ENCODE measurements around the gene RPL5. TPM values are rescaled to one million over a fixed set of nuclear protein-coding genes. Genes with fewer than 3 reads are reported as not detected.

Gene RPL5
- total RNA-seq, 1 donor from 2014 or later = 711 TPM

- Histone ChIP-seq H3K27me3 (no peaks in the 10 kb centered on the region), H3K27ac (no peak overlapping the region), H3K4me3 (no peak overlapping the region), H3K36me3 (no peaks in the 10 kb centered on the region), H3K9me3 (no peaks in the 10 kb centered on the region), H3K4me1 (no peaks in the 10 kb centered on the region)
- DNase-seq (no peak), ATAC-seq (no peak)
- no peak for TF ChIP-seq CTCF (IDR thresholded peaks at IDR 0.05)
- intact Hi-C loops (cut with DNase I) = no loop called here
Observed at GRCh38 chr1:92795166-92795565, 36.7 kb upstream of the RPL5 start.

GRCh38 chr1:92797297-92797696 lies 34.5 kb upstream of the RPL5 start:
- no peaks in the 10 kb centered on the region for H3K36me3 ChIP-seq
- intact Hi-C loops (cut with DNase I) = no loop called here
- no peak overlapping the region for H3K27ac ChIP-seq
- no peak overlapping the region for H3K4me3 ChIP-seq
- H3K27me3 ChIP-seq = no peaks in the 10 kb centered on the region
- no peak for ATAC-seq
- H3K9me3 ChIP-seq = no peaks in the 10 kb centered on the region
- no peak for TF ChIP-seq CTCF (IDR thresholded peaks at IDR 0.05)
- no peaks in the 10 kb centered on the region for H3K4me1 ChIP-seq
- DNase-seq = no peak

DNA sequence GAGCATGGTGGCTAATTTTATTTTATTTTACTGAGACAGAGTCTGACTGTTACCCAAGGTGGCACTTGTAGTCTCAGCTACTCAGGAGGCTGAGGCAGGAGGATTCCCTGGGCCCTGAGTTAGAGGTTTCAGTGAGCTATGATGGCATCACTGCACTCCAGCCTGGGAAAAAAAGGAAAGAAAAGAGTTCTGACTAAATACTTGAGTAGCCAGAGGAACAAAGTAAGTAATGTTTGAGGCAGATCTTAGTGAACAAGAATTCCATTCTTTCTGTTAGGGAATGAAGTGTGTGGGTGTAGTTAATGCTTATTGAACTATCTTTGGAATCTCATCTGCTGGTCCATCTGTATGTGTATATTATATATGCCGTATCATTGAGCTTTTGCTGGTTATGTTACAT lies 33.9 kb upstream of the RPL5 start:
- Histone ChIP-seq H3K27me3 (no peaks in the 10 kb centered on the region), H3K4me1 (no peaks in the 10 kb centered on the region), H3K36me3 (no peaks in the 10 kb centered on the region), H3K27ac (no peak overlapping the region), H3K9me3 (no peaks in the 10 kb centered on the region), H3K4me3 (no peak overlapping the region)
- ATAC-seq (no peak), DNase-seq (no peak)
- TF ChIP-seq CTCF (IDR thresholded peaks at IDR 0.05) = no peak
- intact Hi-C loops (cut with DNase I) = no loop called here

GRCh38 chr1:92803140-92803887 lies 28.5 kb upstream of the RPL5 start:
- no peak for ATAC-seq

DNA sequence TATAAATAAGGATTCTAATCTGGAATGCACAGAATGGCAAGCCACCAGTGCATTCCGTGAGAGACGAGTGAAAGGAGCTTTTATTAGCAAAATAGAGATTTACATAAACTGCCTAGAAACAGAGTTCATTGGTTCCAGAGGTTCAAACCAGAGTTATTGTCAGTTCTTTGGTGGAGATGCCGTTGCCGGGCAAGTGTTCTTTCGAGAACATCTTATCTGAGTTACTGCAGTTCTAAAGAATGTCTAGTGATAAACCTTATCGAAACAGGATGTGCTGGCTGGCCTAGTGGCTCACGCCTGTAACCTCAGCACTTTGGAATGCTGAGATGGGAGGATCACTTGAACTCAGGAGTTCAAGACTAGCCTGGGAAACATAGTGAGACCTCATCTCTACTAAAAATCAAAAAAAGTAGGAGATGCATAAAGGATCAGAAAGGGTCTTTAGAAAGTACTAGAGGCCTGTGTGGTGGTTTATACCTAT lies 27.1 kb upstream of the RPL5 start:
- Histone ChIP-seq H3K27me3 (no peaks in the 10 kb centered on the region), H3K27ac (peak overlapping the region; percentile 73), H3K36me3 (no peaks in the 10 kb centered on the region), H3K4me3 (no peak overlapping the region), H3K4me1 (peaks cover 7% of the 10 kb centered on the region), H3K9me3 (no peaks in the 10 kb centered on the region)
- intact Hi-C loops (cut with DNase I) = no loop called here
- ATAC-seq = peak; percentile 99
- peak; percentile 76 for DNase-seq
- no peak for TF ChIP-seq CTCF (IDR thresholded peaks at IDR 0.05)

More at GRCh38 chr1:92803140-92803887, 28.5 kb upstream of the RPL5 start:
- DNase-seq = no peak
- no peaks in the 10 kb centered on the region for H3K27me3 ChIP-seq
- TF ChIP-seq CTCF (IDR thresholded peaks at IDR 0.05) = no peak
- peaks cover 7% of the 10 kb centered on the region for H3K4me1 ChIP-seq
- no peaks in the 10 kb centered on the region for H3K36me3 ChIP-seq
- H3K9me3 ChIP-seq = no peaks in the 10 kb centered on the region
- intact Hi-C loops (cut with DNase I) = no loop called here
- peak overlapping the region; percentile 32 for H3K27ac ChIP-seq
- no peak overlapping the region for H3K4me3 ChIP-seq
